Spleen (tissue), 13 donors: ENCODE measurements around the gene NDUFA7. TPM values are rescaled to one million over a fixed set of nuclear protein-coding genes. Genes with fewer than 3 reads are reported as not detected.

ENCODE experiments used
- DNase-seq: peaks from one replicate; pipeline ENCODE4 v3.0.0-alpha.2; 2020
- H3K27ac ChIP-seq, 8 donors: fragments of 200-600 bp; sonication (generic) in 7 of 8; 1 replicate in 4 of 8; 2 replicates in 4 of 8; pipeline versions ENCODE4 v1.5.0 to v1.8.0; 2016 to 2021; ENCODE audit warnings: inconsistent platforms in 4 of 8, mild to moderate bottlenecking in 4 of 8, moderate library complexity in 1 of 8
- H3K27me3 ChIP-seq, 7 donors: fragments of 200-600 bp; sonication (generic) in 6 of 7; replicated peaks in 1 of 7; 1 replicate in 4 of 7; 2 replicates in 3 of 7; pipeline versions ENCODE4 v1.5.0 to v1.8.0; 2016 to 2021; ENCODE audit warnings: inconsistent platforms in 3 of 7, mild to moderate bottlenecking in 1 of 7
- H3K36me3 ChIP-seq, 6 donors: fragments of 200-600 bp; sonication (generic) in 5 of 6; 1 replicate in 4 of 6; 2 replicates in 2 of 6; pipeline versions ENCODE4 v1.5.0 to v1.8.0; 2016 to 2021; ENCODE audit warnings: inconsistent platforms in 2 of 6
- H3K4me1 ChIP-seq, 6 donors: fragments of 200-600 bp; sonication (generic) in 5 of 6; 1 replicate in 3 of 6; 2 replicates in 3 of 6; pipeline versions ENCODE4 v1.5.0 to v1.8.0; 2016 to 2021; ENCODE audit warnings: inconsistent platforms in 3 of 6
- H3K4me3 ChIP-seq, 8 donors: fragments of 200-600 bp; sonication (generic) in 7 of 8; 1 replicate in 4 of 8; 2 replicates in 4 of 8; pipeline versions ENCODE4 v1.5.0 to v1.8.0; 2016 to 2021; ENCODE audit warnings: inconsistent platforms in 4 of 8, mild to moderate bottlenecking in 4 of 8, moderate library complexity in 2 of 8
- H3K9me3 ChIP-seq, 8 donors: fragments of 200-600 bp; sonication (generic) in 7 of 8; 1 replicate in 4 of 8; 2 replicates in 4 of 8; pipeline versions ENCODE4 v1.5.0 to v1.8.0; 2016 to 2021; ENCODE audit warnings: inconsistent platforms in 4 of 8
- POLR2A ChIP-seq, 3 donors: fragments of 450-650 bp; IDR thresholded peaks; one replicate each; pipeline ENCODE4 v1.5.1; 2017; ENCODE audit warnings: antibody characterized with exemption in 3 of 3, mild to moderate bottlenecking in 1 of 3
- POLR2AphosphoS5 ChIP-seq, 3 donors: sonication (generic); formaldehyde crosslinking; IDR thresholded peaks; one replicate each; pipeline ENCODE4 v1.5.1; 2017; ENCODE audit warnings: antibody characterized with exemption in 3 of 3
- WGBS, 5 donors: extraction: QIAGEN DNeasy Blood & Tissue Kit in 3 of 5; methylation state at CpG; one replicate each; pipeline versions ENCODE4 v1.1.5 to v1.1.7; 2013 to 2018; 5-methylcytosine and 5-hydroxymethylcytosine counted together
- intact Hi-C: fragments of 100-400 bp; cut with DNase I; formaldehyde crosslinking; loops from one replicate; pipeline ENCODE4 v1.15.0; 2023; ENCODE audit warnings: low total_unique reads
- long read RNA-seq, 2 donors: transcript quantifications; one replicate each; lab custom pipeline, GENCODE V29; 2026
- polyA plus RNA-seq, 3 donors: library from polyadenylated mRNA; stranded (reverse); fragments of 200-250 nt; gene quantifications; one replicate each; pipeline ENCODE4 v1.2.1, GENCODE V29; 2013
- total RNA-seq, 7 donors: library from RNA; depleted of rRNA in 3 of 7; stranded (reverse); fragments of >200 nt in 3 of 7; fragmentation: NEBNext Ultra II Directional in 4 of 7; extraction: Animal tissue kit (Norgen Biotek cat#: 25700) in 4 of 7; gene quantifications; one replicate each; pipeline versions ENCODE4 v1.1.0 to v1.2.1, GENCODE V29; 2016 to 2021
- TF ChIP-seq, protein P1 (sequence below), 11 experiments: fragments of 200-600 bp in 7 of 11; fragments of 450-650 bp in 4 of 11; sonication (generic) in 4 of 11; IDR thresholded peaks in 8 of 11; conservative IDR thresholded peaks in 3 of 11; 1 replicate in 7 of 11; 2 replicates in 4 of 11; pipeline versions ENCODE4 v1.4.0 to v1.8.0; 2016 to 2021; ENCODE audit warnings: antibody characterized with exemption in 11 of 11, inconsistent platforms in 4 of 11, mild to moderate bottlenecking in 1 of 11
- donor health status: healthy with polysubstance abuse.
- donor health status: DM: no; HTN: no; CAD: no; lungs with moderate emphysema.
- donor health status: DM: no; HTN: no; CAD: no.
- donor health status: Bipolar disorder and iron deficiency.
- donor health status: healthy.
- donor health status: DM: no; HTN: no; CAD: no.
- donor health status: DM: yes; HTN: yes; CAD: no.

The NDUFA7 gene
- 10 to 100 TPM; 14.6 to 43.2 (median 28.0) TPM for total RNA-seq
- 100 to 1,000 TPM in 1 of 3 donors, 10 to 100 TPM in 2; 95.1 to 131 (median 99.6) TPM for polyA plus RNA-seq
- long read RNA-seq, donor 1, transcript NDUFA7-201 (4 exons, 601 nt): major isoform, 38 of 42 reads
- long read RNA-seq, donor 1, partial matches to known transcripts: 0 of 42 reads
- long read RNA-seq, donor 1, other reads (novel, unspliced or antisense): 0 of 42 reads
- long read RNA-seq, donor 2, transcript NDUFA7-201 (4 exons, 601 nt): major isoform, 45 of 47 reads
- long read RNA-seq, donor 2, partial matches to known transcripts: 0 of 47 reads
- long read RNA-seq, donor 2, other reads (novel, unspliced or antisense): 0 of 47 reads

DNA sequence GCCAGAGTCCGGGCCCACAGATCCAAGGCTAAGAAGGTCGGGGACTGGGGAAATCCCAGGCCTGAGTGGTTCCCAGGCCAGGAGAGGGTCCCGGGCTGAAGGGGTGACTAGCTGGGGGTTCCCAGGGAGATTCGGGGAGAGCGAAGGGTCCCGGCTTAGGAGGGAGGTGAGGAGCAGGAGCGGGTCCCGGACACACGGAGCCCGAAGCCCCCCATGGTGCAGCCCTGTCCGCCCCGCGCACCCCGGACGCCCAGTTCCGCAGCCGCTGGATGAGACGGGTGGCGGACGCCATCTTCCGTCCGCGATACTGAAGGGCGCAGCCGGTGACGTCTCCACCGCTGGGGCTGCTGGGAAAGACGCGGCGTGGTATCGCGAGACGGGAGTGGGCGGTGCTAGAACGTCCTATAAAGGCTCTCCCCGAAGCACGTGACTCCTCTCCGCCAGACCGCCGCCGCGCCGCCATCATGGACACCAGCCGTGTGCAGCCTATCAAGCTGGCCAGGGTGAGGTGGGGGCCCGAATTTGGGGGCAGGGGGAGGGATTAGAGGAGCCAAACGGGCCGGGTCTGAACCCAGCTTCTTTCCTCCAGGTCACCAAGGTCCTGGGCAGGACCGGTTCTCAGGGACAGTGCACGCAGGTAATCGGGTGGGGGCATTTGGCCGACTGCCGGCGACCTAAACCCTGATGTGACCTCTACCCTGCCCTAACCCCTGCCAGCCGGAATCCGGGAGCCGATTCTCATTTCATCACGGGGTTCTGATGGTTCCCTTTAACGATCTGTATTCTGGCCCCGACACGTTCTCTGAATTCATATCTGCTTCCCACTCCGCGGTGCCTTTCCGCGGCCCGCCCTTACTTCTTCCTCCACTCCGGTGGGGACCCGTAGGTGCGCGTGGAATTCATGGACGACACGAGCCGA lies at the start of gene NDUFA7, which contains the start of gene RPS28:
Gene NDUFA7, minus strand, starts transcription at position 309 of the 919 bp plus-strand sequence. Its CDS starts 17 bp downstream, at position 292.
Gene RPS28, plus strand, starts transcription at position 430 of the 919 bp plus-strand sequence. Its CDS starts 35 bp downstream, at position 465.
- 0 to 1% (median 0%) methylated on average over 33 to 72 of the region's 72 CpGs for WGBS, 5 donors

DNA sequence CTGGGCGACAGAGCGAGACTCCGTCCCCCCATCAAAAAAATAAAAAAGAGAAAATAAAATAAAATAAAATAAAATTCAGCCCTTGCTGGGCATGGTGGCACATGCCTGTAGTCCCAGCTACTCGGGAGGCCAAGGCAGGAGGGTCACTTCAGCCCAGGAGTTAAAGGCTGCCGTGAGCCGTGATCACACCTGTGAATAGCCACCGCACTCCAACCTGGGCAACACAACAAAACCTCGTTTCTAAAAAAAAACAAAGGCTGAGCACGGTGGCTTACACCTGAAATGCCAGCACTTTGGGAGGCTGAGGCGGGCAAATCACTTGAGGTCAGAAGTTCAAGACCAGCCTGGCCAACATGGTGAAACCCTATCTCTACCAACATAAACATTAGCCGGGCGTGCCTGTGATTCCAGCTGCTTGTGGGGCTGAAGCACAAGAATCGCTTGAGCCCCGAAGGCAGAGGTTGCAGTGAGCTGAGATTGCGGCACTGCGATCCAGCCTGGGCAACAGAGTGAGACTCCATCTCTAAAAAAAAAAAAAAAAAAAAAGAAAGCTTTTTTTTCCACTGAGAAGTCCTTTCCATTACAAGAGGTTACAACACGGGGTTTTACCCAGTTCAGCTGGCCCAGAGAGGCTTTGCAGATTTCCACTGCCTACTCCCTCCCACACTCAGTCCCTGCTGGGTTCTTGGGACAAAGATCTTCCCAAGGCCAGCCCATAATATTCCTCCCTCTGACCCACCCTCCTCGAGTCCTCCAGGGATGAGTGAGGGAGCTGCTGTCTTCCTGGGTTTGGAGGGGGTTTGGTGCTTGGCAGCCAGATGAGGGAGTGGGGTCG lies 49.2 kb upstream of the NDUFA7 start:
- H3K4me3 ChIP-seq: no peak overlapping the region
- peaks cover 0 to 38% (median 4%) of the 10 kb centered on the region in 7 donors for H3K27me3 ChIP-seq
- intact Hi-C loops: no loop called here
- peaks cover 0 to 63% (median 36%) of the 10 kb centered on the region in 6 donors for H3K4me1 ChIP-seq
- peak; percentile 23 for DNase-seq
- H3K36me3 ChIP-seq: peaks cover 0 to 31% (median 10%) of the 10 kb centered on the region in 6 donors
- TF ChIP-seq, protein P1, sequence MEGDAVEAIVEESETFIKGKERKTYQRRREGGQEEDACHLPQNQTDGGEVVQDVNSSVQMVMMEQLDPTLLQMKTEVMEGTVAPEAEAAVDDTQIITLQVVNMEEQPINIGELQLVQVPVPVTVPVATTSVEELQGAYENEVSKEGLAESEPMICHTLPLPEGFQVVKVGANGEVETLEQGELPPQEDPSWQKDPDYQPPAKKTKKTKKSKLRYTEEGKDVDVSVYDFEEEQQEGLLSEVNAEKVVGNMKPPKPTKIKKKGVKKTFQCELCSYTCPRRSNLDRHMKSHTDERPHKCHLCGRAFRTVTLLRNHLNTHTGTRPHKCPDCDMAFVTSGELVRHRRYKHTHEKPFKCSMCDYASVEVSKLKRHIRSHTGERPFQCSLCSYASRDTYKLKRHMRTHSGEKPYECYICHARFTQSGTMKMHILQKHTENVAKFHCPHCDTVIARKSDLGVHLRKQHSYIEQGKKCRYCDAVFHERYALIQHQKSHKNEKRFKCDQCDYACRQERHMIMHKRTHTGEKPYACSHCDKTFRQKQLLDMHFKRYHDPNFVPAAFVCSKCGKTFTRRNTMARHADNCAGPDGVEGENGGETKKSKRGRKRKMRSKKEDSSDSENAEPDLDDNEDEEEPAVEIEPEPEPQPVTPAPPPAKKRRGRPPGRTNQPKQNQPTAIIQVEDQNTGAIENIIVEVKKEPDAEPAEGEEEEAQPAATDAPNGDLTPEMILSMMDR (IDR thresholded peaks at IDR 0.05 in 8 of 11, conservative IDR thresholded peaks at IDR 0.05 in 3 of 11): no peak
- TF ChIP-seq POLR2A (IDR thresholded peaks at IDR 0.05): no peak
- peak in 1 of 3 donors; percentile 26 for TF ChIP-seq POLR2AphosphoS5 (IDR thresholded peaks at IDR 0.05)
- no peaks in the 10 kb centered on the region for H3K9me3 ChIP-seq
- H3K27ac ChIP-seq: peak overlapping the region in 6 of 8 donors; percentile 41 to 77 (median 60)
- 71 to 87% (median 83%) methylated on average over 19 of the region's 19 CpGs for WGBS, 5 donors

More for the DNA sequence above, at the start of gene NDUFA7, which contains the start of gene RPS28:
- Histone ChIP-seq H3K27me3 (no peaks in the 10 kb centered on the region), H3K4me1 (peaks cover 26 to 82% (median 65%) of the 10 kb centered on the region in 6 donors), H3K4me3 (peak within 1 kb of the TSS; percentile 75 to 98 (median 86)), H3K36me3 (peaks cover 0 to 50% (median 19%) of the 10 kb centered on the region in 6 donors), H3K27ac (peak within 1 kb of the TSS; percentile 85 to 96 (median 92)), H3K9me3 (no peaks in the 10 kb centered on the region)
- intact Hi-C loops: no loop called here
- peak; percentile 98 for DNase-seq
- TF ChIP-seq, protein P1 (IDR thresholded peaks at IDR 0.05 in 8 of 11, conservative IDR thresholded peaks at IDR 0.05 in 3 of 11): peak; percentile 26 to 82 (median 68)
- TF ChIP-seq POLR2AphosphoS5 (IDR thresholded peaks at IDR 0.05) (peak; percentile 99), POLR2A (IDR thresholded peaks at IDR 0.05) (peak; percentile 54 to 83 (median 81))

DNA sequence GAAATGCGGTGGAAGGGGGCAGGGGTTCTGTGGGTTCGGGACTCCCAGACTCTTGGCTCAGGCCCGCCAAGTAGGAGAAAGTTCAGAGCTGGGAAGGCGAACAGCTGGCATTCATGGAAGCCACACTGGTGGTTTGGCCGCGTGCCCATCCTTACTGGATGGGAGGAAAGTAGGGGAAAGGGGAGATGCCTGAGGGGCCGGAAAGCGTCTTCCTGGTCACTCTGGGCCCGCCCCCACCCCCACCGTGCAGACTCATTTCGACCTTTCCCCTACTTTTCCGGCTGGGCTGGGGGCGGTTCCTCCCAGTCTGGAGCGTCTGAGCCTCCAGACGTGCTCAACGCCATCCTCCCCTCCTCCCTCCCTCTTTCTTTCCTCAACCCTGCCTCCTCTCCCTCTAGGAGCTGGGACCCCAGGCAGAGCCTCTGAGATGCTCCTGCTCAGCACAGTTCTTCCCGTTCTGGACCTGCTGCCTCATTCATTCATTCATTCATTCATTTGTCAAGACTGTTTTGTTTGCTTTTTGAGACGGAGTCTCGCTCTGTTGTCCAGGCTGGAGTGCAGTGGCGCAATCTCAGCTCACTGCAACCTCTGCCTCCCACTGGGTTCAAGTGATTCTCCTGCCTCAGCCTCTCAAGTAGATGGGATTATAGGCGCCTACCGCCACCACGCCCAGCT lies 46.3 kb upstream of the NDUFA7 start:
- WGBS, 5 donors: 23 to 27% (median 26%) methylated on average over 22 to 23 of the region's 23 CpGs

More for the DNA sequence above, 46.3 kb upstream of the NDUFA7 start:
- Histone ChIP-seq H3K4me3 (peak overlapping the region in 2 of 8 donors; percentile 8 to 72), H3K27ac (peak overlapping the region in 7 of 8 donors; percentile 47 to 78 (median 66)), H3K4me1 (peaks cover 9 to 92% (median 62%) of the 10 kb centered on the region in 6 donors), H3K27me3 (peaks cover 0 to 68% (median 21%) of the 10 kb centered on the region in 7 donors), H3K9me3 (no peaks in the 10 kb centered on the region), H3K36me3 (peaks cover 0 to 2% (median 0%) of the 10 kb centered on the region in 6 donors)
- intact Hi-C loops: no loop called here
- DNase-seq: peak; percentile 78
- TF ChIP-seq POLR2A (IDR thresholded peaks at IDR 0.05) (no peak), POLR2AphosphoS5 (IDR thresholded peaks at IDR 0.05) (peak; percentile 66 to 76 (median 73))
- TF ChIP-seq, protein P1 (IDR thresholded peaks at IDR 0.05 in 8 of 11, conservative IDR thresholded peaks at IDR 0.05 in 3 of 11): no peak
